Right ventricle myocardium superior (tissue), 1 donor: ENCODE results near the gene DDX17. TPM values are rescaled to one million over a fixed set of nuclear protein-coding genes. Genes with fewer than 3 reads are reported as not detected.

Experiments
- ATAC-seq: fragments of 200-7000 bp; cut with Tn5 transposase; one replicate; pipeline ENCODE4 v1.9.1; 2020; ENCODE audit warnings: mild to moderate bottlenecking; ENCODE audit not compliant: poor library complexity
- DNase-seq: peaks from one replicate; pipeline ENCODE4 v3.0.0-alpha.2; 2020
- intact Hi-C: fragments of 100-400 bp; cut with DNase I; formaldehyde crosslinking; loops from one replicate; pipeline ENCODE4 v1.11.2; 2022
- total RNA-seq: library from RNA; stranded (reverse); fragmentation: NEBNext Ultra II Directional; extraction: Animal tissue kit (Norgen Biotek cat#: 25700); gene quantifications from one replicate; pipeline ENCODE4 v1.2.1, GENCODE V29; 2021
- donor health status: DM: no; HTN: yes; CAD: no; lungs with severe emphysema.

Gene DDX17
- total RNA-seq, 1 donor from 2014 or later: 193 TPM

- DNase-seq: no peak
- intact Hi-C loops: no loop called here
- ATAC-seq: peak; percentile 38
Observed at GRCh38 chr22:38435965-38436364, 70.1 kb downstream of the DDX17 start.

- intact Hi-C loops: no loop called here
- no peak for ATAC-seq
Observed at GRCh38 chr22:38435010-38435409, 71.1 kb downstream of the DDX17 start.

GRCh38 chr22:38433871-38434270 is 72.2 kb downstream of the DDX17 start:
- ATAC-seq (no peak), DNase-seq (no peak)
- intact Hi-C loops: no loop called here

More at GRCh38 chr22:38435010-38435409, 71.1 kb downstream of the DDX17 start:
- no peak for DNase-seq

Other genes with a start within 250 kb of the DDX17 start
- 42.2 TPM for gene TMEM184B, start 233.3 kb downstream of the DDX17 start, total RNA-seq
- gene CSNK1E, start 188.9 kb downstream of the DDX17 start, total RNA-seq: 65.7 TPM
- 16.6 TPM for gene KCNJ4, start 51.1 kb downstream of the DDX17 start, total RNA-seq
- gene KDELR3, start 38.2 kb downstream of the DDX17 start, total RNA-seq: 3.1 TPM
- 0.56 TPM for gene DMC1, start 63.9 kb upstream of the DDX17 start, total RNA-seq
- gene FAM227A, start 150.1 kb upstream of the DDX17 start, total RNA-seq: 0.43 TPM
- gene CBY1, start 150.3 kb upstream of the DDX17 start, total RNA-seq: 38.3 TPM
- gene TOMM22, start 175.6 kb upstream of the DDX17 start, total RNA-seq: 60.9 TPM
- gene JOSD1, start 194.6 kb upstream of the DDX17 start, total RNA-seq: 17.2 TPM
- 30.6 TPM for gene GTPBP1, start 199.6 kb upstream of the DDX17 start, total RNA-seq
- gene SUN2, start 249.7 kb upstream of the DDX17 start, total RNA-seq: 117 TPM